ENCODE results near the gene ZNF521.

- no peak for TF ChIP-seq CTCF (conservative IDR thresholded peaks at IDR 0.05; ENCODE audit: low read depth, low read length)
- no peak for TF ChIP-seq EZH2 (IDR thresholded peaks at IDR 0.05; ENCODE audit: low read length, unreplicated experiment)
Measured at GRCh38 chr18:25298853-25299274, 53.1 kb downstream of the ZNF521 start.
